K562 (cell line): ENCODE results near the gene GAB2. TPM values are rescaled to one million over a fixed set of nuclear protein-coding genes. Genes with fewer than 3 reads are reported as not detected.

Experiments used
- ATAC-seq: fragments of 200-7000 bp; cut with Tn5 transposase; 3 replicates; pipeline ENCODE4 v1.9.1; 2020; ENCODE audit warnings: moderate library complexity
- BruUV-seq: library from RNA; stranded (reverse); fragments of 400-500 nt; replicated peaks from 2 replicates; lab custom pipeline; 2021; lab: Mats Ljungman, UMichigan
- CTCF ChIA-PET: fragments of 300-600 bp; formaldehyde crosslinking; extraction: SDS; loops from one replicate; lab custom pipeline; 2021; ENCODE audit warnings: low intra/inter-chr PET ratio; lab: Yijun Ruan, JAX
- POLR2A ChIA-PET: fragments of 300-600, 350-650 bp; sonication (Branson Sonifier 250); formaldehyde crosslinking; extraction: SDS; loops from one replicate; lab custom pipeline; 2021; ENCODE audit warnings: antibody characterized with exemption, inconsistent platforms; lab: Yijun Ruan, JAX
- DNase-seq, 4 experiments: peaks; one replicate each; pipeline versions ENCODE4 v3.0.0 to v3.0.0-alpha.2; 2011 to 2018; ENCODE audit warnings: low spot score in 3 of 4, mixed read lengths in 3 of 4; ENCODE audit errors: extremely low read depth in 1 of 4
- FAIRE-seq: peaks from 2 replicates; lab custom pipeline; 2011; peaks lifted over from hg19 to GRCh38; lab: Jason Lieb, UNC
- H2AFZ ChIP-seq: 2 replicates; pipeline ENCODE4 v1.6.0; 2011; ENCODE audit warnings: low read depth, low read length, control low read depth, inconsistent platforms
- H3K27ac ChIP-seq: fragments of 200-600 bp; 3 replicates; pipeline ENCODE4 v1.8.0; 2011; ENCODE audit warnings: low read depth, mild to moderate bottlenecking, control low read depth, inconsistent platforms, low read length, moderate library complexity, mixed read lengths; ENCODE audit errors: extremely low read depth
- H3K27me3 ChIP-seq, 2 experiments: fragments of 300-600 bp in 1 of 2; 2 replicates in 1 of 2; 3 replicates in 1 of 2; pipeline versions ENCODE4 v1.6.0 to v1.8.0; 2011; ENCODE audit warnings: inconsistent platforms in 2 of 2, low read length in 2 of 2, mild to moderate bottlenecking in 1 of 2, mixed read lengths in 1 of 2, moderate library complexity in 1 of 2; ENCODE audit not compliant: control insufficient read depth in 2 of 2, insufficient read depth in 2 of 2
- H3K36me3 ChIP-seq: fragments of 300-600 bp; 3 replicates; pipeline ENCODE4 v1.8.0; 2011; ENCODE audit warnings: mild to moderate bottlenecking, low read length, inconsistent platforms; ENCODE audit not compliant: control insufficient read depth, insufficient read depth
- H3K4me1 ChIP-seq, 2 experiments: fragments of 200-600 bp in 1 of 2; replicated peaks in 1 of 2; 2 replicates in 1 of 2; 3 replicates in 1 of 2; pipeline versions ENCODE4 v1.5.1 to v1.8.0; 2011; ENCODE audit warnings: inconsistent platforms in 2 of 2, low read length in 2 of 2, mild to moderate bottlenecking in 1 of 2, mixed read lengths in 1 of 2, moderate library complexity in 1 of 2; ENCODE audit not compliant: control insufficient read depth in 2 of 2, insufficient read depth in 2 of 2
- H3K4me2 ChIP-seq: 2 replicates; pipeline ENCODE4 v1.6.1; 2011; ENCODE audit warnings: low read length, control low read depth, inconsistent platforms, mixed read lengths; ENCODE audit not compliant: insufficient read depth
- H3K4me3 ChIP-seq: fragments of 200-600 bp; sonication (generic), shearing (Covaris generic); 2 replicates; pipeline ENCODE4 v1.5.1; 2016; ENCODE audit warnings: control low read depth, inconsistent platforms
- H3K79me2 ChIP-seq: fragments of 200-600 bp; 3 replicates; pipeline ENCODE4 v1.8.0; 2011; ENCODE audit warnings: low read length, inconsistent platforms; ENCODE audit not compliant: control insufficient read depth, insufficient read depth
- H3K9ac ChIP-seq, 2 experiments: 2 replicates each; pipeline versions ENCODE4 v1.6.0 to v1.6.1; 2011; ENCODE audit warnings: low read depth in 2 of 2, low read length in 2 of 2, control low read depth in 1 of 2, inconsistent platforms in 1 of 2, mild to moderate bottlenecking in 1 of 2, mixed read lengths in 1 of 2; ENCODE audit not compliant: insufficient read depth in 1 of 2
- H3K9me1 ChIP-seq: one replicate; pipeline ENCODE4 v1.6.0; 2011; ENCODE audit warnings: inconsistent platforms, mild to moderate bottlenecking, low read length, moderate library complexity; ENCODE audit not compliant: control insufficient read depth, insufficient read depth
- H3K9me3 ChIP-seq: replicated peaks from 2 replicates; pipeline ENCODE4 v1.5.1; 2011; ENCODE audit warnings: low read depth, low read length, inconsistent platforms; ENCODE audit not compliant: control insufficient read depth, insufficient read depth
- H4K20me1 ChIP-seq: replicated peaks from 2 replicates; pipeline ENCODE4 v1.6.1; 2011; ENCODE audit warnings: low read length, inconsistent platforms, mixed read lengths; ENCODE audit not compliant: control insufficient read depth, insufficient read depth
- EWSR1 ChIP-seq: fragments of 450-650 bp; IDR thresholded peaks from 2 replicates; pipeline ENCODE4 v1.6.1; 2018; ENCODE audit warnings: borderline replicate concordance, mild to moderate bottlenecking, low read depth, moderate library complexity; ENCODE audit not compliant: partially characterized antibody
- JUN ChIP-seq, 2 experiments: sonication (generic) in 1 of 2; formaldehyde crosslinking in 1 of 2; IDR thresholded peaks; 2 replicates each; pipeline versions ENCODE4 v1.6.1 to v1.8.0; 2012 to 2022; ENCODE audit warnings: borderline replicate concordance in 2 of 2, mild to moderate bottlenecking in 2 of 2, improper control_type of control experiment in 1 of 2, low read depth in 1 of 2, low read length in 1 of 2, missing genetic modification reagents in 1 of 2
- MTF1 ChIP-seq: fragments of 250-450 bp; sonication (Bioruptor Pico); IDR thresholded peaks from 2 replicates; pipeline ENCODE4 v1.9.0; 2021; ENCODE audit warnings: moderate library complexity, mild to moderate bottlenecking, inconsistent platforms, borderline replicate concordance
- RBM17 ChIP-seq: fragments of 200-400 bp; formaldehyde crosslinking; IDR thresholded peaks from 2 replicates; pipeline ENCODE4 v1.6.1; 2017; ENCODE audit warnings: low read depth, mild to moderate bottlenecking, low read length, borderline replicate concordance
- ZNF121 ChIP-seq: sonication (generic); formaldehyde crosslinking; conservative IDR thresholded peaks from 2 replicates; pipeline ENCODE4 v1.8.0; 2022; ENCODE audit warnings: missing genetic modification reagents
- ZNF561 ChIP-seq: fragments of 450-650 bp; formaldehyde crosslinking; conservative IDR thresholded peaks from 2 replicates; pipeline ENCODE4 v1.4.0; 2020; ENCODE audit warnings: mild to moderate bottlenecking, moderate library complexity
- WGBS: fragments of 100-300 bp; shearing (Covaris generic); methylation state at CpG from one replicate; pipeline ENCODE4 v1.1.6; 2016; ENCODE audit warnings: low coverage, mixed read lengths; ENCODE audit not compliant: insufficient coverage; ENCODE audit errors: missing lambda C conversion rate; 5-methylcytosine and 5-hydroxymethylcytosine counted together
- in situ Hi-C: fragments of 300-500 bp; cut with MboI; formaldehyde crosslinking; loops from 4 replicates; pipeline ENCODE4 v1.15.0; 2018; ENCODE audit warnings: inconsistent platforms, mixed read lengths
- intact Hi-C: fragments of 100-400 bp; cut with micrococcal nuclease; formaldehyde crosslinking; loops from 2 replicates; pipeline ENCODE4 v1.14.2; 2022
- polyA plus RNA-seq, 8 experiments: library from polyadenylated mRNA; depleted of rRNA in 4 of 8; stranded (reverse) in 5 of 8; unstranded in 3 of 8; fragments of >200 nt; fragmentation: Nextera tagmentation in 2 of 8; fragmentation: Illumina TruSeq in 1 of 8; extraction: Ambion mirVana in 2 of 8; extraction: Trizol in 1 of 8; gene quantifications; 2 replicates each; pipeline versions ENCODE4 v1.2.1 to v1.2.3, GENCODE V29; 2011 to 2014; ENCODE audit warnings: inconsistent platforms in 1 of 8, missing spikeins in 1 of 8
- total RNA-seq, 7 experiments: library from RNA; depleted of rRNA in 6 of 7; stranded (reverse); fragments of >200 nt in 6 of 7; fragmentation: Illumina TruSeq in 2 of 7; extraction: Trizol in 2 of 7; gene quantifications; 2 replicates each; pipeline versions ENCODE4 v1.2.1 to v1.2.3, GENCODE V29; 2011 to 2021; ENCODE audit warnings: low replicate concordance in 1 of 7
- TF ChIP-seq, protein P1 (sequence below): fragments of 250-450 bp; sonication (Bioruptor Pico); IDR thresholded peaks from 2 replicates; pipeline ENCODE4 v1.5.0; 2021; ENCODE audit warnings: mild to moderate bottlenecking, moderate library complexity
- TF ChIP-seq, protein P2 (sequence below): fragments of 250-450 bp; sonication (Bioruptor Pico); IDR thresholded peaks from 2 replicates; pipeline ENCODE4 v1.9.0; 2021; ENCODE audit warnings: mild to moderate bottlenecking
- TF ChIP-seq, protein P3 (sequence below): sonication (generic); formaldehyde crosslinking; IDR thresholded peaks from 2 replicates; pipeline ENCODE4 v1.8.1; 2023; ENCODE audit warnings: missing genetic modification reagents, mild to moderate bottlenecking, borderline replicate concordance

Gene GAB2
- total and polyA plus RNA-seq, 9 of the 15 experiments (the other 6 are each of a cell fraction or from before 2014, with no cell fraction given) = 2.3 to 35.2 (median 16.1) TPM

DNA sequence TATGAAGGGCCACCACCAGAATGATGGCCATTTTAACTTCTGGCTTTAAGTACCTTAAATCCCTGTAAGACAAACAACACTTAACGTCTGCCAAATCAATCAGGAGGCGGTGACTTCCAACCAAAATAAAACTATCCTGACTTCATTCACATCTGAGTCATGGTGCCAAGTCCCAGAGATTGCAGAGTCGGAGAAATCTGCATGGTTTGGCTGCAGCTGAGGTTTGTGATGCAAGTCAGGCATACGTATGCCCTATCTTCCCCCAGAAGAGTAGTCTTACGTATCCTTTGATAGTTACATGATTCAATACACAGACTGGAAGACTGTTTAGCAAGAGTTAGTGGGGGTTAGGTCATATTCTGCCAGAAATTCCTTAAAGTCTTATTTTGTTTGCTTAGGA lies 1.7 kb upstream of the GAB2 start (continued):
- TF ChIP-seq, protein P1, sequence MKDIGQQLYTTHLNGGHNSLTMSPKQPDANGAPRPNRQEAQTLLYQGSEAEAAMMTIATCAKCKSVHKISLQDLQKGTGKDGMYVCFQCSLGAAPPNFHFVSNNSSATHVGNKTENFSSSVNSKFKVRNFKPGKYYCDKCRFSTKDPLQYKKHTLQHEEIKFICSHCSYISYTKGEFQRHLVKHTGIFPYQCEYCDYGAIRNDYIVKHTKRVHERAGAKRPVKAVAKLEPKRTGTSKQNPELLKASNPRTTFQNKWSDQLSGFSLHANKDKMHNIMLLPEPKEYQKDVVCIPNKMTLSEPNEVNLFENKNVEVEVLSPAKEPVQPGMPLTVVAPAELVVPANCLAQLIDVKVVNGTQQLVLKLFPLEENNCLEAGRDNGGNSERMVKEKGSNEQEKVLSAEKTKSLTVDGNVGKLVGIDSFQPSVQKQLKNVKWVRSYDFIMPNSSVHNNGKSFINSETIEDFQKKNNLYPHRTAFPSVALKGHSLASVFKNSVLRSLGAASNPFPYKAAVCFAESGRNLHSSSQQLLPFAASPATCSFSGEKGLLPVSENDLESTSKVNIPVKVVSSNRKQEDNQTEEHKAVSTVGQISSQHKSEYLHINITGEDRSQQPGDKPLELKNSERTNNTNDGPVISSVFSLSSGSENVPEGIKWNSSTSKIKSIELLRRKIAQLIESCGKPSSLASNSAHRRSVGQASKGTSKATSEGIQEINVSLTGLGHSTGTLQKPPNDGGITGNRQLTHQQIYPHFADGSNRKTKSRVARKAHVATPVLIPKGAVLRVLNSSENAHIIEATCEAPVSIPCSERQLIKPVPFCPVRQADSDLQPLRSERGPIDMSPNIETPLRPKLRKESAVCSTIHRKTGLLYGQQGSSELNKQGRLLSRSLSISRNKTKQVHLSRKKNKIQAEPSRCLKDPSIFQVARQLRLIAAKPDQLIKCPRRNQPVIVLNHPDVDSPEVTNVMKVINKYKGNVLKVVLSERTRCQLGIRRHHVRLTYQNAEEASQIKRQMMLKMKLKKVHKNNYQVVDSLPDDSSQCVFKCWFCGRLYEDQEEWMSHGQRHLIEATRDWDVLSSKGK = no peak
- TF ChIP-seq JUN (IDR thresholded peaks at IDR 0.05; ENCODE audit: borderline replicate concordance, low read depth, low read length) = 0 out of 2 replicates have a peak, but pooled peaks have one; percentile 19
- no peak for TF ChIP-seq JUN (CRISPR knock-in tag; IDR thresholded peaks at IDR 0.05; ENCODE audit: borderline replicate concordance)
- no peak for TF ChIP-seq ZNF121 (CRISPR knock-in tag)

DNA sequence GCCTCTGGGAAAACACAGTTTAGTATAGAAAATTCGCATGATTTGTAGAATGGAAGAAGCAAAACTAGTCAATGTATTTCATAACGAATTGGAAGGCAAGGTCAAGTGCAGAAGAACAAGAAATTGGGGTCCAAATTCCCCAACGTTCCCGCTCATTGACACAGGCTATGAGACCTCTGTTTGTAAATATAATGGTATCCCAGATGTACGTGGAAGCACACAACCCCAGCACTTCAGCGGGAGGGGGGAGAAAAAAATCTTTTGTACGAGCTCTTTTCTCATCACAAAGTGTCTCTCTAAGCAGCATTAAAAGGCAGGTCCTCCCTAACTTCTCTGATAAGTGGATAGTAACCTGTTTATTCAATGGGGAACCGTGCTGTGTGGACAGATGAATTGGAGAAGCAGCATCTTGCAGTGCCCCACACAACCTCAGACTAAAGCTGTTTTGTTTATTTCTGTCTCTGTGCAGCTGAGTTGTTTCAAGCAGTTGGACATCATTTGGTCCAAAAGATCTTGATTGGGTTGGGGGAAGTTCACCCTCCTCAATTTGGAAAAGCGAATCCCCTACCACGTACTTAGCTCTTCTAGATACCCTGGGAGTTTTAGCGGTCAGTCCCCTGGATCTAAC lies 1.1 kb upstream of the GAB2 start:
- Histone ChIP-seq H3K36me3 (no peaks in the 10 kb centered on the region; the same call in 2 of the 3 replicates), H3K27me3 (no peaks in the 10 kb centered on the region), H3K4me1 (peaks cover 19 to 36% of the 10 kb centered on the region in 2 experiments), H3K9me3 (no peaks in the 10 kb centered on the region), H2AFZ (peak overlapping the region; percentile 79), H3K9ac (peak overlapping the region; percentile 89 to 93; a peak in 3 of 4 replicates), H3K9me1 (no peaks in the 10 kb centered on the region), H3K79me2 (peaks cover 39% of the 10 kb centered on the region), H3K4me3 (peak overlapping the region; percentile 40), H3K27ac (peak overlapping the region; percentile 82; the same call in 2 of the 3 replicates), H3K4me2 (peak overlapping the region; percentile 86), H4K20me1 (no peaks in the 10 kb centered on the region)
- FAIRE-seq = no peak
- ATAC-seq = no peak
- no peak for DNase-seq
- in situ Hi-C loops (no loop called here), intact Hi-C loops (loop anchor here (5.0 kb wide), 1 partner anchor 276 kb away; no protein-coding TSS in a partner anchor)
- BruUV-seq = no TSS peak
- 27% methylated on average over 11 of the region's 11 CpGs for WGBS
- ChIA-PET POLR2A (interaction anchor here (0.6 to 2.1 kb wide), 9 partner anchors 11 to 143 kb away, joined by 3 to 13 read pairs (median 4); no protein-coding TSS in a partner anchor), CTCF (interaction anchor here (0.6 kb wide), 2 partner anchors 19 to 118 kb away, joined by 3 to 6 read pairs; no protein-coding TSS in a partner anchor)
- TF ChIP-seq MTF1 (CRISPR knock-in tag) (no peak), ZNF561 (CRISPR knock-in tag) (no peak), EWSR1 (no peak), RBM17 (no peak)
- TF ChIP-seq, protein P2, sequence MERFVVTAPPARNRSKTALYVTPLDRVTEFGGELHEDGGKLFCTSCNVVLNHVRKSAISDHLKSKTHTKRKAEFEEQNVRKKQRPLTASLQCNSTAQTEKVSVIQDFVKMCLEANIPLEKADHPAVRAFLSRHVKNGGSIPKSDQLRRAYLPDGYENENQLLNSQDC (CRISPR knock-in tag) = no peak
- TF ChIP-seq, protein P3, sequence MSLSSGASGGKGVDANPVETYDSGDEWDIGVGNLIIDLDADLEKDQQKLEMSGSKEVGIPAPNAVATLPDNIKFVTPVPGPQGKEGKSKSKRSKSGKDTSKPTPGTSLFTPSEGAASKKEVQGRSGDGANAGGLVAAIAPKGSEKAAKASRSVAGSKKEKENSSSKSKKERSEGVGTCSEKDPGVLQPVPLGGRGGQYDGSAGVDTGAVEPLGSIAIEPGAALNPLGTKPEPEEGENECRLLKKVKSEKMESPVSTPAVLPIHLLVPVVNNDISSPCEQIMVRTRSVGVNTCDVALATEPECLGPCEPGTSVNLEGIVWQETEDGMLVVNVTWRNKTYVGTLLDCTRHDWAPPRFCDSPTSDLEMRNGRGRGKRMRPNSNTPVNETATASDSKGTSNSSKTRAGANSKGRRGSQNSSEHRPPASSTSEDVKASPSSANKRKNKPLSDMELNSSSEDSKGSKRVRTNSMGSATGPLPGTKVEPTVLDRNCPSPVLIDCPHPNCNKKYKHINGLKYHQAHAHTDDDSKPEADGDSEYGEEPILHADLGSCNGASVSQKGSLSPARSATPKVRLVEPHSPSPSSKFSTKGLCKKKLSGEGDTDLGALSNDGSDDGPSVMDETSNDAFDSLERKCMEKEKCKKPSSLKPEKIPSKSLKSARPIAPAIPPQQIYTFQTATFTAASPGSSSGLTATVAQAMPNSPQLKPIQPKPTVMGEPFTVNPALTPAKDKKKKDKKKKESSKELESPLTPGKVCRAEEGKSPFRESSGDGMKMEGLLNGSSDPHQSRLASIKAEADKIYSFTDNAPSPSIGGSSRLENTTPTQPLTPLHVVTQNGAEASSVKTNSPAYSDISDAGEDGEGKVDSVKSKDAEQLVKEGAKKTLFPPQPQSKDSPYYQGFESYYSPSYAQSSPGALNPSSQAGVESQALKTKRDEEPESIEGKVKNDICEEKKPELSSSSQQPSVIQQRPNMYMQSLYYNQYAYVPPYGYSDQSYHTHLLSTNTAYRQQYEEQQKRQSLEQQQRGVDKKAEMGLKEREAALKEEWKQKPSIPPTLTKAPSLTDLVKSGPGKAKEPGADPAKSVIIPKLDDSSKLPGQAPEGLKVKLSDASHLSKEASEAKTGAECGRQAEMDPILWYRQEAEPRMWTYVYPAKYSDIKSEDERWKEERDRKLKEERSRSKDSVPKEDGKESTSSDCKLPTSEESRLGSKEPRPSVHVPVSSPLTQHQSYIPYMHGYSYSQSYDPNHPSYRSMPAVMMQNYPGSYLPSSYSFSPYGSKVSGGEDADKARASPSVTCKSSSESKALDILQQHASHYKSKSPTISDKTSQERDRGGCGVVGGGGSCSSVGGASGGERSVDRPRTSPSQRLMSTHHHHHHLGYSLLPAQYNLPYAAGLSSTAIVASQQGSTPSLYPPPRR = no peak
